Lung (tissue), 12 donors: ENCODE results near the gene TENM3. TPM values are rescaled to one million over a fixed set of nuclear protein-coding genes. Genes with fewer than 3 reads are reported as not detected.

ENCODE experiments used
- ATAC-seq: fragments of 200-7000 bp; cut with Tn5 transposase; one replicate; pipeline ENCODE4 v1.9.1; 2020; ENCODE audit warnings: moderate number of reproducible peaks; ENCODE audit not compliant: insufficient read depth, low FRiP score
- DNase-seq, 3 donors: peaks; one replicate each; pipeline ENCODE4 v3.0.0-alpha.2; 2013 to 2017
- H3K27ac ChIP-seq, 2 donors: one replicate each; pipeline ENCODE4 v1.5.1; 2013; ENCODE audit warnings: mild to moderate bottlenecking in 2 of 2, moderate library complexity in 2 of 2, control low read depth in 1 of 2, inconsistent platforms in 1 of 2, low read depth in 1 of 2, low read length in 1 of 2
- H3K27me3 ChIP-seq, 3 donors: one replicate each; pipeline ENCODE4 v1.5.1; 2013; ENCODE audit warnings: low read length in 2 of 3; ENCODE audit not compliant: control insufficient read depth in 3 of 3, insufficient read depth in 3 of 3
- H3K36me3 ChIP-seq, 4 donors: one replicate each; pipeline ENCODE4 v1.5.1; 2013; ENCODE audit warnings: low read length in 4 of 4, mild to moderate bottlenecking in 1 of 4, moderate library complexity in 1 of 4; ENCODE audit not compliant: control insufficient read depth in 4 of 4, insufficient read depth in 4 of 4
- H3K4me1 ChIP-seq, 5 donors: one replicate each; pipeline ENCODE4 v1.5.1; 2013; ENCODE audit warnings: low read length in 5 of 5, mild to moderate bottlenecking in 2 of 5, moderate library complexity in 1 of 5; ENCODE audit not compliant: control insufficient read depth in 5 of 5, insufficient read depth in 5 of 5
- H3K4me3 ChIP-seq: one replicate; pipeline ENCODE4 v1.5.1; 2013; ENCODE audit warnings: mild to moderate bottlenecking, control low read depth, moderate library complexity
- H3K9ac ChIP-seq, 2 donors: one replicate each; pipeline ENCODE4 v1.5.1; 2013; ENCODE audit warnings: low read length in 2 of 2, control low read depth in 1 of 2; ENCODE audit not compliant: insufficient read depth in 1 of 2
- H3K9me3 ChIP-seq, 4 donors: one replicate each; pipeline ENCODE4 v1.5.1; 2013; ENCODE audit warnings: low read length in 3 of 4, mild to moderate bottlenecking in 1 of 4, moderate library complexity in 1 of 4; ENCODE audit not compliant: control insufficient read depth in 4 of 4, insufficient read depth in 3 of 4
- CTCF ChIP-seq: IDR thresholded peaks from 2 replicates; pipeline ENCODE4 v1.5.1; 2012; ENCODE audit warnings: mild to moderate bottlenecking; ENCODE audit errors: control extremely low read depth, extremely low read depth
- WGBS, 2 donors: extraction: QIAGEN DNeasy Blood & Tissue Kit; methylation state at CpG; one replicate each; pipeline ENCODE4 v1.1.7; 2013; 5-methylcytosine and 5-hydroxymethylcytosine counted together
- polyA plus RNA-seq, 2 donors: library from polyadenylated mRNA; stranded (reverse); fragments of 200-250 nt; gene quantifications; one replicate each; pipeline ENCODE4 v1.2.1, GENCODE V29; 2013
- total RNA-seq, 2 donors: library from RNA; depleted of rRNA in 1 of 2; stranded (reverse); fragments of >200 nt in 1 of 2; gene quantifications; one replicate each; pipeline ENCODE4 v1.2.1, GENCODE V29; 2014 to 2021
- donor health status: control.
- donor health status: control.
- donor health status: Bipolar disorder and iron deficiency.
- donor health status: healthy.
- donor health status: DM: yes; HTN: yes; CAD: no.

The TENM3 gene
- total and polyA plus RNA-seq, 4 donors = 0.14 to 5.3 (median 2.2) TPM

GRCh38 chr4:182255441-182256190 is 12.4 kb downstream of the TENM3 start:
- peaks cover 0 to 16% (median 0%) of the 10 kb centered on the region in 3 donors for H3K27me3 ChIP-seq
- WGBS, 2 donors = 62 to 77% methylated on average over 8 of the region's 8 CpGs
- H3K4me3 ChIP-seq = no peak overlapping the region
- no peak overlapping the region for H3K9ac ChIP-seq
- DNase-seq (no peak), ATAC-seq (no peak)
- no peak for TF ChIP-seq CTCF
- H3K4me1 ChIP-seq = no peaks in the 10 kb centered on the region
- H3K9me3 ChIP-seq = no peaks in the 10 kb centered on the region
- no peak overlapping the region for H3K27ac ChIP-seq
- H3K36me3 ChIP-seq = no peaks in the 10 kb centered on the region

GRCh38 chr4:182257016-182257415 is 13.8 kb downstream of the TENM3 start:
- Histone ChIP-seq H3K4me3 (no peak overlapping the region), H3K9me3 (no peaks in the 10 kb centered on the region), H3K36me3 (no peaks in the 10 kb centered on the region), H3K9ac (no peak overlapping the region), H3K4me1 (no peaks in the 10 kb centered on the region), H3K27ac (no peak overlapping the region), H3K27me3 (peaks cover 0 to 21% (median 0%) of the 10 kb centered on the region in 3 donors)
- ATAC-seq (no peak), DNase-seq (no peak)
- no peak for TF ChIP-seq CTCF
- 78 to 86% methylated on average over 3 of the region's 3 CpGs for WGBS, 2 donors

GRCh38 chr4:182257503-182257902 is 14.3 kb downstream of the TENM3 start:
- H3K9ac ChIP-seq = no peak overlapping the region
- H3K27me3 ChIP-seq = peaks cover 0 to 22% (median 0%) of the 10 kb centered on the region in 3 donors
- ATAC-seq = no peak

More at GRCh38 chr4:182257503-182257902, 14.3 kb downstream of the TENM3 start:
- no peak overlapping the region for H3K4me3 ChIP-seq
- no peak for TF ChIP-seq CTCF
- WGBS, 2 donors = 52 to 65% methylated on average over 3 of the region's 3 CpGs
- H3K27ac ChIP-seq = no peak overlapping the region
- no peaks in the 10 kb centered on the region for H3K36me3 ChIP-seq
- DNase-seq = no peak
- H3K4me1 ChIP-seq = no peaks in the 10 kb centered on the region
- H3K9me3 ChIP-seq = no peaks in the 10 kb centered on the region
